Stimulated activated effector memory CD8-positive, alpha-beta T cell treated with anti-CD3 and anti-CD28 coated beads, Interleukin-12 subunit alpha, Interleukin-12 subunit beta, amount 100 ng/mL, for 72 hours (primary cell): Measurements from ENCODE around the gene SYNDIG1.

Experiments
- ATAC-seq: fragments of 150-1000 bp; cut with Tn5 transposase; 2 replicates; pipeline ENCODE4 v1.10.0; 2021
- DNase-seq, 2 donors: peaks; one replicate each; pipeline ENCODE4 v3.0.0; 2021 to 2022; ENCODE audit warnings: low spot score in 2 of 2
- H3K27ac Mint-ChIP-seq: one replicate; pipeline ENCODE4 v1.8.0; 2022; ENCODE audit warnings: mild to moderate bottlenecking, mixed read lengths
- H3K36me3 Mint-ChIP-seq: one replicate; pipeline ENCODE4 v1.8.0; 2022; ENCODE audit warnings: mild to moderate bottlenecking, mixed read lengths
- H3K4me1 Mint-ChIP-seq: one replicate; pipeline ENCODE4 v1.8.0; 2022; ENCODE audit warnings: mixed read lengths
- H3K4me3 Mint-ChIP-seq: one replicate; pipeline ENCODE4 v1.8.0; 2022; ENCODE audit warnings: mild to moderate bottlenecking, mixed read lengths
- H3K9me3 Mint-ChIP-seq: one replicate; pipeline ENCODE4 v1.8.0; 2022; ENCODE audit warnings: mixed read lengths

SYNDIG1 gene

GRCh38 chr20:24583169-24583792 is 113.9 kb downstream of the SYNDIG1 start:
- DNase-seq = no peak

DNA sequence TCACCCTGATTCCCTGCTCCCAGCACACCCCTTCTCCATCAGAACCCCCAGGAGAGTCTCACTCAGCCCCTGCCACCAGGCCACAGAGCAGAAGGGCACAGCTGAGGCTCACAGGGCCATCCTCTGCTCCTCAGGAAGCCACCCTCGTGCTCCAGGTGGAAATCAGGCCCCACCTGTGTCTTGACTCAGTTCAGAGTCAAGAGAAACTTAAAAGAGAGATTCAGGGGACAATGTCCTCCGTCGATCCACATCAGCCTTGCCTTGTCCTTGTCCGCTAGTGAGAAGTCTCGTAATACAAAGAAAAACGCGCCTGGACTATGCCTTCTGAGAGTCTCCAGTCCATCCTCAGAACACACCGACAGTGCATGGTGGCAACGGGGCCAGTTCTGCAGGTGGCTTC is 114.6 kb downstream of the SYNDIG1 start:
- Mint-ChIP-seq H3K4me3 (no peak overlapping the region), H3K36me3 (no peaks in the 10 kb centered on the region), H3K27ac (no peak overlapping the region), H3K9me3 (no peaks in the 10 kb centered on the region), H3K4me1 (no peaks in the 10 kb centered on the region)
- DNase-seq (no peak), ATAC-seq (no peak)

More at GRCh38 chr20:24583169-24583792, 113.9 kb downstream of the SYNDIG1 start:
- H3K4me1 Mint-ChIP-seq = no peaks in the 10 kb centered on the region
- no peaks in the 10 kb centered on the region for H3K36me3 Mint-ChIP-seq
- ATAC-seq = no peak
- H3K9me3 Mint-ChIP-seq = no peaks in the 10 kb centered on the region
- H3K4me3 Mint-ChIP-seq = no peak overlapping the region
- no peak overlapping the region for H3K27ac Mint-ChIP-seq

DNA sequence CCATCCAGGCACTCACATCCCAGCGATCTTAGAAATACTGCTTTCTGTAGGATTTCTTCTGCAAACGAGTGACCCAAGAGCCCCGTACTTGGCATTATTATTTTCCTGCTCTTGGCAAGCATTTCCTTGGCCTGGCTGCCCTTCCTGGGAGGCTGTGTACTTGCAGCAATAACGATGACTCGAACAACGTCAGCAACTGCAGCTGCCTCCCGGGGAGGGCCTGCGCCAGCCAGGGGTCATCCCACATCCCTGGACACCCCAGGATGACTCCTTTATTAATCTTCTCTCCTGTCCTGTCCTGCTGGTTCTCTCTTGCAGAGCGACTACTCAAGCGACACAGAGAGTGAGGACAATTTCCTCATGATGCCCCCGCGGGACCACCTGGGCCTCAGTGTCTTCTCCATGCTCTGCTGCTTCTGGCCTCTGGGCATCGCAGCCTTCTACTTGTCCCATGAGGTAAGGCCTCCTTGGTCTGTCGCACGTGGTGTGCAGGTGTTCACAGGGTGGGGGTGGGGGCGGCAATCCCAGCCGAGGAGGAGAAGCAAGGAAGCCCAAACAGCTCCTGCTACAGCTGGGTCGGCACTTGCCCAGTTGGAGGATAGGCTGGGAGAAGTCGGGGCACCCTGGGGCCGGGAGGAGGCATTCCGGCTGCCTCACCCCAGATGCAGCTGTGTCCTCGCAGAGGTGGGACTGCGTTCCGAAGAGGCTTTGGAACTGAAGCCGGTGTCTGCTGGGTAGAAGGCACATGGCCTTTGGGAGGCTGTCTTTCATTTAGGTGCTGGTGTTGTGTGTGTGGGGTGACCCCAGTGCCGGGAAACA is 115.3 kb downstream of the SYNDIG1 start:
- no peak for DNase-seq
- Mint-ChIP-seq H3K36me3 (no peaks in the 10 kb centered on the region), H3K9me3 (no peaks in the 10 kb centered on the region), H3K4me3 (no peak overlapping the region), H3K27ac (no peak overlapping the region), H3K4me1 (no peaks in the 10 kb centered on the region)
- no peak for ATAC-seq

- Mint-ChIP-seq H3K27ac (no peak overlapping the region), H3K9me3 (no peaks in the 10 kb centered on the region), H3K36me3 (no peaks in the 10 kb centered on the region), H3K4me3 (no peak overlapping the region), H3K4me1 (no peaks in the 10 kb centered on the region)
- ATAC-seq = no peak
- no peak for DNase-seq
Measured at GRCh38 chr20:24585796-24586522, 116.5 kb downstream of the SYNDIG1 start.

DNA sequence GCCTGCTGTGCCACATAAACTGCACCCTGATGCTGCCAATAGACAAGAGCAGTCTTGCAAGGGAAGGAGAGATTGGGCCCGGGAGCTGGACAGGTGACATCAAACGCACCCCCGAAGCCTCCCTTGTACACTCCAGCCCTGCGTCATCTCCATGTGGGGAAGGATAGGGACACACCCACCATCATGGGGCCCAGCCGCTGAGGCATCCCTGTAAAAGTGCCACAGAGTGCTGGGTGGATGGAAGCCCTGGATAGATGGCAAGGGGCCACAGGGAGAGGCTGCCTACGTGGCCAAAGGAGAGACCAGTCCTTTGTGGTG is 117.1 kb downstream of the SYNDIG1 start:
- no peaks in the 10 kb centered on the region for H3K36me3 Mint-ChIP-seq
- no peaks in the 10 kb centered on the region for H3K9me3 Mint-ChIP-seq
- H3K4me1 Mint-ChIP-seq = no peaks in the 10 kb centered on the region
- H3K27ac Mint-ChIP-seq = no peak overlapping the region
- no peak overlapping the region for H3K4me3 Mint-ChIP-seq
- ATAC-seq (no peak), DNase-seq (no peak)

DNA sequence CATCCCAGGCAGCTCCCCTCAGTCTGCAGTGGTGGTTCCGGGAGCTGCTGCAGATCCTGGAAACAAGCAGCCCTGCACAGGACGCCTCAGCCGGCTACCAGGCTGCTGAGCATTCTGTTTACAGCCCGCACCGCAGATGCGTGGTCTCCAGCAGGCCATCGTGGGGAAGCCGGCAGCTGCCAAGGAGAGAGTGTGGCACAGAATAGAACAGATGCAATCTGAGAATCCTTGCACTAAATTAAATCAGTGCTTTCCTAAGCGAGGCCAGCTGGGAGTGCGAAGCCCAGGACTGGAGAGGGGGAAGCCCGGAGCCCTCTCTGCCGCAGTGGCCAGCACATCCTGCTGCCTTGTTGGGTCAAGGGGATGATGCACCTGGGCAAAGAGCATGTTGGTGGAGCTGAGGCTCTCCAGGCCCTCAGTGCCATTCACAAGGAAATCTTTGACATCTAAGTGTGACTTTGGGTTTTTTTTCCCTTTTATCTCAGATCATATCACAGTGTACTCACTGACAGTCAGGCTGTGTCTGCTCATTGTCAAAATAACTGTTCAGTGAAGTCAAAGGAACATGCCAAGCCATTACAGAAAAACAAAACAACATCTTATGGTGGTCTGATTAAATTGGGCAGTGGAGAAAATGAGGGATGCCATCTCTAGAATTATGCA is 118.1 kb downstream of the SYNDIG1 start:
- no peak overlapping the region for H3K4me3 Mint-ChIP-seq
- no peak for DNase-seq
- no peak for ATAC-seq
- H3K27ac Mint-ChIP-seq = no peak overlapping the region
- H3K36me3 Mint-ChIP-seq = no peaks in the 10 kb centered on the region
- H3K4me1 Mint-ChIP-seq = no peaks in the 10 kb centered on the region
- no peaks in the 10 kb centered on the region for H3K9me3 Mint-ChIP-seq

GRCh38 chr20:24588047-24588635 is 118.7 kb downstream of the SYNDIG1 start:
- ATAC-seq = no peak
- Mint-ChIP-seq H3K27ac (no peak overlapping the region), H3K9me3 (no peaks in the 10 kb centered on the region), H3K4me3 (no peak overlapping the region), H3K4me1 (no peaks in the 10 kb centered on the region), H3K36me3 (no peaks in the 10 kb centered on the region)
- DNase-seq = no peak

GRCh38 chr20:24588725-24589340 is 119.4 kb downstream of the SYNDIG1 start:
- no peak for ATAC-seq
- no peaks in the 10 kb centered on the region for H3K9me3 Mint-ChIP-seq
- no peak overlapping the region for H3K27ac Mint-ChIP-seq

DNA sequence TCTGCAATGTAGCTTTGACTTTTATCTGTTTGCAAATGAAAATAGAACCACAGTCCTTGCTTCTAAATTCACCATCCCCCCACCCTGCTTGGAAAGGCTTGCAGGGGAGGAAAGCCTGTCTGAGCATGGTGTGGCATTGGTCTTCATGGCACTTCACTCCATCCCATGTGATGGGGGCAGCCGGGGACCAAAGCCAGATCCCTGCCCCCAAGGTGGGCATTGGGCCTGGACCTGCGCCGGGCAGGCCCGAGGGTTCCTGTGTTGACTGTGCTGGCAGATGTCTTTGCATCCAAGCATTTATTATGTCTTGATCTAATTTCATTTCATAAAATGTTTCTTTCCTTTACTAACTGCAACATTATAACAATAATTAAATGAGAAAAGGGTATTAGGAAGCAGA is 120.0 kb downstream of the SYNDIG1 start:
- H3K4me3 Mint-ChIP-seq = no peak overlapping the region
- ATAC-seq = no peak
- H3K4me1 Mint-ChIP-seq = no peaks in the 10 kb centered on the region
- H3K36me3 Mint-ChIP-seq = no peaks in the 10 kb centered on the region
- no peak overlapping the region for H3K27ac Mint-ChIP-seq
- DNase-seq = no peak
- no peaks in the 10 kb centered on the region for H3K9me3 Mint-ChIP-seq

More at GRCh38 chr20:24588725-24589340, 119.4 kb downstream of the SYNDIG1 start:
- H3K4me3 Mint-ChIP-seq = no peak overlapping the region
- DNase-seq = no peak
- no peaks in the 10 kb centered on the region for H3K36me3 Mint-ChIP-seq
- H3K4me1 Mint-ChIP-seq = no peaks in the 10 kb centered on the region

DNA sequence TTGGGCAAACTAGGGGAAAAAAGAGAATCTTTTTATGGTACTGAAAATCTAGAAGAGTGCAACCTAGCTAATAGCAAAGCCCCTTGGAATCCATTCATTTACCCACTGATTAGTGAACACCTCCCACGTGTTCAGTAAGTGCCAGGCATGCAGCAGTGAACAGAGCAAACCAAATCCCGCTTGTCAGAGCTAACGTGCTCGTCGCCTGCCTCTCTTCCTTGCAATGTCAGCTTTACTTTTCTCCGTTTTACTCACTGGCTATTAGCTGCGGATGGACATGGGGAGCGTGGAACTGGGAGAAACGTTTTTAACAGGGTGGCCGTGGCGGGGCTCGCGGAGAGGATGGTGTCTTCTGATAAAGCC is 120.4 kb downstream of the SYNDIG1 start:
- no peak for DNase-seq
- no peak overlapping the region for H3K27ac Mint-ChIP-seq

GRCh38 chr20:24590178-24590982 is 121.0 kb downstream of the SYNDIG1 start:
- Mint-ChIP-seq H3K9me3 (no peaks in the 10 kb centered on the region), H3K4me1 (no peaks in the 10 kb centered on the region), H3K36me3 (no peaks in the 10 kb centered on the region), H3K4me3 (no peak overlapping the region), H3K27ac (no peak overlapping the region)
- DNase-seq (no peak), ATAC-seq (no peak)

More for the DNA sequence above, 120.4 kb downstream of the SYNDIG1 start:
- Mint-ChIP-seq H3K4me3 (no peak overlapping the region), H3K4me1 (no peaks in the 10 kb centered on the region), H3K9me3 (no peaks in the 10 kb centered on the region), H3K36me3 (no peaks in the 10 kb centered on the region)
- no peak for ATAC-seq

- H3K4me3 Mint-ChIP-seq = no peak overlapping the region
- H3K27ac Mint-ChIP-seq = no peak overlapping the region
- peaks cover 9% of the 10 kb centered on the region for H3K9me3 Mint-ChIP-seq
- no peaks in the 10 kb centered on the region for H3K4me1 Mint-ChIP-seq
- ATAC-seq (no peak), DNase-seq (no peak)
- H3K36me3 Mint-ChIP-seq = no peaks in the 10 kb centered on the region
Measured at GRCh38 chr20:24597051-24597450, 127.6 kb downstream of the SYNDIG1 start.

DNA sequence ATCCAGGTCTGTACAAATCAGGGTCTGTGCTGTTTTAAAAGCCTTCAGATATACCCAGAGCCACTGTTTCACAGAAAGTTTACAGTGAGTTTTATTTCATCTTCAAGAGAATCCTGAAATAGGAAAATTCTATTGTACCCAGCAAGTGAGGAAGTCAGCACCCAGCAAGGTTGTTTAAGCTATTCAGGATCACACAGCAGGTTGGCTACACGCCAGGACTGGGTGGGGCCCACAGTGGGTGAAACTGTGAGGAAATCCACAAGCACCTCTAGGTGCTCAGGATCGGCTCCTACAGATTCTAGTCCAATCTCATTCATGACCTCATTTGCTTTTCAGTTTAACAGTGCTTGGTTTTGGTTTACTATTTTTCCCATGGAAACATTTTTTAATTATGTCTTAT is 128.9 kb downstream of the SYNDIG1 start:
- Mint-ChIP-seq H3K27ac (no peak overlapping the region), H3K9me3 (peaks cover 9% of the 10 kb centered on the region), H3K36me3 (no peaks in the 10 kb centered on the region), H3K4me1 (no peaks in the 10 kb centered on the region), H3K4me3 (no peak overlapping the region)
- no peak for ATAC-seq
- no peak for DNase-seq

DNA sequence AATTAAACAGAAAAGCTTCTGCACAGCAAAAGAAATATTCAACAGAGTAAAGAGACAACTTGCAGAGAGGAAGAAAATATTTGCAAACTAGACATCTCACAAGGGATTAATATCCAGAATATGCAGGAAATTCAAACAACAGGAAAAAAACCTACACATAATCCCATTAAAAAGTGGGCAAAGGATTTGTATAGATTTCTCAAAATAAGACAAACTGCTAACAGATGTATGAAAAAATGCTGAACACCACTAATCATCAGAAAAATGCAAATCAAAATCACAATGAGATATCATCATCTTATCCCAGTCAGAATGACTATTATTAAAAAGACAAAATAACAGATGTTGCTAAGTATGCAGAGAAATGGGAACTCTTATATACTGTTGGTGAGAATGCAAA is 129.6 kb downstream of the SYNDIG1 start:
- Mint-ChIP-seq H3K4me1 (no peaks in the 10 kb centered on the region), H3K9me3 (peaks cover 9% of the 10 kb centered on the region), H3K27ac (no peak overlapping the region), H3K4me3 (no peak overlapping the region), H3K36me3 (no peaks in the 10 kb centered on the region)
- DNase-seq (no peak), ATAC-seq (no peak)
